Activated naive CD4-positive, alpha-beta T cell treated with anti-CD3 and anti-CD28 coated beads, Interleukin-2, amount 50 U/mL, for 24 hours (primary cell): ENCODE data around the gene MTCP1.

ENCODE experiments used
- H3K27ac Mint-ChIP-seq: one replicate; pipeline ENCODE4 v1.8.0; 2021; ENCODE audit warnings: mild to moderate bottlenecking, mixed read lengths
- H3K27me3 Mint-ChIP-seq: one replicate; pipeline ENCODE4 v1.8.0; 2021; ENCODE audit warnings: mixed read lengths
- H3K36me3 Mint-ChIP-seq: one replicate; pipeline ENCODE4 v1.8.0; 2021; ENCODE audit warnings: mixed read lengths
- H3K4me1 Mint-ChIP-seq: one replicate; pipeline ENCODE4 v1.8.0; 2021; ENCODE audit warnings: mixed read lengths
- H3K4me3 Mint-ChIP-seq: one replicate; pipeline ENCODE4 v1.8.0; 2021; ENCODE audit warnings: mild to moderate bottlenecking, mixed read lengths
- H3K9me3 Mint-ChIP-seq: one replicate; pipeline ENCODE4 v1.8.0; 2021; ENCODE audit warnings: mixed read lengths

Gene MTCP1

GRCh38 chrX:155028129-155028528, 42.8 kb downstream of the MTCP1 start:
- H3K9me3 Mint-ChIP-seq: no peaks in the 10 kb centered on the region
- no peak overlapping the region for H3K27ac Mint-ChIP-seq
- peak overlapping the region; percentile 93 for H3K4me3 Mint-ChIP-seq
- no peaks in the 10 kb centered on the region for H3K27me3 Mint-ChIP-seq
- peaks cover 32% of the 10 kb centered on the region for H3K4me1 Mint-ChIP-seq
- H3K36me3 Mint-ChIP-seq: peaks cover 1% of the 10 kb centered on the region

- Mint-ChIP-seq H3K27ac (peak overlapping the region; percentile 93), H3K27me3 (no peaks in the 10 kb centered on the region), H3K9me3 (no peaks in the 10 kb centered on the region), H3K4me3 (peak overlapping the region; percentile 93), H3K4me1 (peaks cover 32% of the 10 kb centered on the region), H3K36me3 (peaks cover 1% of the 10 kb centered on the region)
These were observed 43.3 kb downstream of the MTCP1 start for GRCh38 chrX:155027509-155028066.

- H3K4me3 Mint-ChIP-seq: peak within 1 kb of the TSS; percentile 93
- no peaks in the 10 kb centered on the region for H3K9me3 Mint-ChIP-seq
- peaks cover 1% of the 10 kb centered on the region for H3K36me3 Mint-ChIP-seq
- H3K4me1 Mint-ChIP-seq: peaks cover 32% of the 10 kb centered on the region
- H3K27ac Mint-ChIP-seq: peak within 1 kb of the TSS; percentile 93
- H3K27me3 Mint-ChIP-seq: no peaks in the 10 kb centered on the region
These were observed 44.0 kb downstream of the MTCP1 start, which contains the start of gene FUNDC2 for GRCh38 chrX:155026727-155027508. FUNDC2 (plus strand) TSS chrX:155026844; CDS start chrX:155026939, 95 bp downstream.

- Mint-ChIP-seq H3K27me3 (no peaks in the 10 kb centered on the region), H3K27ac (peak overlapping the region; percentile 93), H3K4me3 (peak overlapping the region; percentile 93), H3K36me3 (no peaks in the 10 kb centered on the region), H3K9me3 (no peaks in the 10 kb centered on the region), H3K4me1 (peaks cover 28% of the 10 kb centered on the region)
These were observed 44.6 kb downstream of the MTCP1 start for GRCh38 chrX:155026420-155026726.

GRCh38 chrX:155023907-155024833, 46.8 kb downstream of the MTCP1 start:
- no peaks in the 10 kb centered on the region for H3K9me3 Mint-ChIP-seq

GRCh38 chrX:155022585-155022984, 48.4 kb downstream of the MTCP1 start, which contains the start of gene F8:
F8 (minus strand) TSS chrX:155022723; CDS start chrX:155022552, 171 bp downstream.
- Mint-ChIP-seq H3K4me1 (peaks cover 8% of the 10 kb centered on the region), H3K27me3 (no peaks in the 10 kb centered on the region), H3K27ac (no peak within 1 kb of the TSS), H3K4me3 (no peak within 1 kb of the TSS), H3K9me3 (no peaks in the 10 kb centered on the region), H3K36me3 (no peaks in the 10 kb centered on the region)

More at GRCh38 chrX:155023907-155024833, 46.8 kb downstream of the MTCP1 start:
- Mint-ChIP-seq H3K27me3 (no peaks in the 10 kb centered on the region), H3K36me3 (no peaks in the 10 kb centered on the region), H3K4me3 (no peak overlapping the region), H3K27ac (no peak overlapping the region), H3K4me1 (peaks cover 17% of the 10 kb centered on the region)

- H3K4me1 Mint-ChIP-seq: peaks cover 10% of the 10 kb centered on the region
- no peaks in the 10 kb centered on the region for H3K9me3 Mint-ChIP-seq
- no peaks in the 10 kb centered on the region for H3K27me3 Mint-ChIP-seq
- no peak overlapping the region for H3K4me3 Mint-ChIP-seq
- H3K36me3 Mint-ChIP-seq: no peaks in the 10 kb centered on the region
- H3K27ac Mint-ChIP-seq: no peak overlapping the region
These were observed 50.3 kb downstream of the MTCP1 start for GRCh38 chrX:155020591-155020990.
